Psoas muscle (tissue), 8 donors: ENCODE results near the gene LZTS2. TPM values are rescaled to one million over a fixed set of nuclear protein-coding genes. Genes with fewer than 3 reads are reported as not detected.

Experiments used
- ATAC-seq, 4 donors: fragments of 200-7000 bp; cut with Tn5 transposase; one replicate each; pipeline ENCODE4 v1.9.1; 2020; ENCODE audit warnings: moderate library complexity in 3 of 4, mild to moderate bottlenecking in 2 of 4
- DNase-seq, 2 donors: peaks; one replicate each; pipeline ENCODE4 v3.0.0-alpha.2; 2020
- H3K27ac ChIP-seq: fragments of 200-600 bp; one replicate; pipeline ENCODE4 v1.8.0; 2022
- H3K27me3 ChIP-seq, 3 donors: fragments of 200-600 bp in 1 of 3; one replicate each; pipeline versions ENCODE4 v1.6.1 to v1.8.0; 2013 to 2022; ENCODE audit warnings: low read length in 2 of 3, mild to moderate bottlenecking in 2 of 3, moderate library complexity in 1 of 3; ENCODE audit not compliant: insufficient read depth in 3 of 3
- H3K36me3 ChIP-seq, 2 donors: fragments of 200-600 bp in 1 of 2; one replicate each; pipeline versions ENCODE4 v1.6.1 to v1.8.0; 2013 to 2022; ENCODE audit warnings: low read depth in 1 of 2, mild to moderate bottlenecking in 1 of 2, moderate library complexity in 1 of 2; ENCODE audit not compliant: insufficient read depth in 1 of 2
- H3K4me1 ChIP-seq: fragments of 200-600 bp; one replicate; pipeline ENCODE4 v1.8.0; 2022
- H3K4me3 ChIP-seq: fragments of 200-600 bp; one replicate; pipeline ENCODE4 v1.8.0; 2022; ENCODE audit warnings: mild to moderate bottlenecking
- H3K9me3 ChIP-seq: fragments of 200-600 bp; one replicate; pipeline ENCODE4 v1.8.0; 2022
- CTCF ChIP-seq: fragments of 200-600 bp; IDR thresholded peaks from one replicate; pipeline ENCODE4 v1.8.0; 2022; ENCODE audit warnings: antibody characterized with exemption
- WGBS, 3 donors: extraction: QIAGEN DNeasy Blood & Tissue Kit; methylation state at CpG; one replicate each; pipeline versions ENCODE4 v1.1.6 to v1.1.7; 2013; 5-methylcytosine and 5-hydroxymethylcytosine counted together
- intact Hi-C, 2 donors: fragments of 100-400 bp; cut with DNase I; formaldehyde crosslinking; loops; one replicate each; pipeline versions ENCODE4 v1.11.0 to v1.14.2; 2022
- polyA plus RNA-seq, 3 donors: library from polyadenylated mRNA; stranded (reverse); fragments of 200-250 nt; gene quantifications; one replicate each; pipeline ENCODE4 v1.2.3, GENCODE V29; 2013
- total RNA-seq, 4 donors: library from RNA; stranded (reverse); fragmentation: NEBNext Ultra II Directional in 2 of 4; extraction: Animal tissue kit (Norgen Biotek cat#: 25700) in 2 of 4; gene quantifications; one replicate each; pipeline versions ENCODE4 v1.2.1 to v1.2.4, GENCODE V29; 2021 to 2023
- donor health status: healthy with polysubstance abuse.
- donor health status: DM: no; HTN: no; CAD: no; lungs with moderate emphysema.
- donor health status: Bipolar disorder and iron deficiency.
- donor health status: healthy.
- donor health status: DM: yes; HTN: yes; CAD: no.
- donor health status: DM: no; HTN: no; CAD: no.
- donor health status: DM: no; HTN: no; CAD: no.
- donor health status: DM: yes; HTN: yes; CAD: no.

The LZTS2 gene
- total and polyA plus RNA-seq, 7 donors = 19.0 to 66.0 (median 24.6) TPM

GRCh38 chr10:100968863-100969186, 30.8 kb upstream of the LZTS2 start:
- Histone ChIP-seq H3K36me3 (peaks cover 3 to 27% of the 10 kb centered on the region in 2 donors), H3K27ac (no peak overlapping the region), H3K4me3 (peak overlapping the region; percentile 71), H3K9me3 (no peaks in the 10 kb centered on the region), H3K4me1 (peaks cover 6% of the 10 kb centered on the region), H3K27me3 (no peaks in the 10 kb centered on the region)
- no peak for TF ChIP-seq CTCF
- WGBS, 3 donors = 14 to 20% (median 16%) methylated on average over 9 of the region's 9 CpGs
- ATAC-seq (peak in 3 of 4 donors; percentile 35 to 57 (median 42)), DNase-seq (no peak)
- intact Hi-C loops = loop anchor here (2.0 to 10.0 kb wide), 2 partner anchors 46 kb away; no protein-coding TSS in a partner anchor

GRCh38 chr10:100969187-100970075, 30.2 kb upstream of the LZTS2 start, which contains the start of gene SEMA4G:
SEMA4G (plus strand) TSS chr10:100969504; CDS start chr10:100972913, 3,409 bp downstream.
- DNase-seq = peak; percentile 50 to 69
- intact Hi-C loops = loop anchor here (2.0 to 10.0 kb wide), 2 partner anchors 45 kb away; no protein-coding TSS in a partner anchor
- peak; percentile 80 to 91 (median 85) for ATAC-seq

GRCh38 chr10:100970076-100970913, 29.3 kb upstream of the LZTS2 start:
- peaks cover 6% of the 10 kb centered on the region for H3K4me1 ChIP-seq
- peak overlapping the region; percentile 71 for H3K4me3 ChIP-seq
- TF ChIP-seq CTCF = no peak
- no peaks in the 10 kb centered on the region for H3K27me3 ChIP-seq
- H3K36me3 ChIP-seq = peaks cover 3 to 12% of the 10 kb centered on the region in 2 donors
- intact Hi-C loops = no loop called here
- no peaks in the 10 kb centered on the region for H3K9me3 ChIP-seq
- ATAC-seq (peak in 2 of 4 donors; percentile 39 to 46), DNase-seq (peak in 1 of 2 donors; percentile 29)
- no peak overlapping the region for H3K27ac ChIP-seq
- 45 to 55% (median 48%) methylated on average over 13 of the region's 13 CpGs for WGBS, 3 donors

More at GRCh38 chr10:100969187-100970075, 30.2 kb upstream of the LZTS2 start, which contains the start of gene SEMA4G:
- Histone ChIP-seq H3K4me1 (peaks cover 6% of the 10 kb centered on the region), H3K4me3 (peak within 1 kb of the TSS; percentile 71), H3K27me3 (no peaks in the 10 kb centered on the region), H3K27ac (no peak within 1 kb of the TSS), H3K36me3 (peaks cover 3 to 21% of the 10 kb centered on the region in 2 donors), H3K9me3 (no peaks in the 10 kb centered on the region)
- peak; percentile 65 for TF ChIP-seq CTCF
- 2 to 4% (median 3%) methylated on average over 37 to 70 of the region's 70 CpGs for WGBS, 3 donors

DNA sequence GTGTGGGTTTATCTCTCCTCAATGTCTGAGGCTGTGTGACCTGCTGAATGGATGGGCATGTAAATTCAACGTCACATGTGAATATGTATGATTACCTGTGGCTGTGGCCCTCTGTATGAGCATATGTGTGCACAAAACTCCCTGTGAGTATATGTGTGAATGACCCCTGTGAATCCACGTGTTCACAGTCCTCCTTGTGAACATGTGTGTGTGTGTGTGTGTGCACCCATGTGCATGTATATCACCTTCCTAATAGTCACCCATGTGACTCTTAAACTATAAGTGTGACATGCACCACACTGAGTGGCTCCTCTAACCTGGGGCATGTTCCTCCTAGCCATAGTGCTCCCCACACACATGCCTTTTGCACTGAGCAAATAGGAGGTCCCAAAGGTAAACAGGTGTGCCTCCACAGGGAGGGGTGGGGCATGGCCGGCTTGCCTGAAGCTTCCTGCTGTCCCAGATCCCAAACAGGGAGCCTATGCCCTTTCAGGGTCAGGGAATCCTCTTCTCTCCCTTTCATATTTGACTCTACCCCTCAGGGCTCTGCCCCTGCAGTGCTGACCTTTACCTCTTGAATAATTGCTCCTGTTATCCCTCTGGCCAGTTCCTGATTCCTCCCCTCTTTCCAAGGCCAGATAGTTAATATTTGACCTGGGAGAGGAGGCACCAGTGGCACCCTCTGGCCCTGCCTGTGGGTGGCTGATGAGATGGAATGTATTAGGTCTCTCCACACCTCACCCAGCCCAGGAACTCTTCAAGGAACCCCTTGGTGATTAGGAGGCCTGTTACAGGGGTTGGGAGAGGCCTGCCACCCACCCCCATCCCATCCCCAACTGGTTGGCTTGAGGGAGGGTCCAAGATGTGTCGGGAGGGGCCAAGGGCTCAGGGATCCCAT, 28.4 kb upstream of the LZTS2 start:
- intact Hi-C loops = no loop called here
- H3K27ac ChIP-seq = no peak overlapping the region
- H3K36me3 ChIP-seq = peaks cover 0 to 5% of the 10 kb centered on the region in 2 donors
- no peaks in the 10 kb centered on the region for H3K27me3 ChIP-seq
- ATAC-seq (no peak), DNase-seq (peak in 1 of 2 donors; percentile 10)
- WGBS, 3 donors = 71 to 79% (median 74%) methylated on average over 4 of the region's 4 CpGs
- H3K9me3 ChIP-seq = no peaks in the 10 kb centered on the region
- no peak overlapping the region for H3K4me3 ChIP-seq
- H3K4me1 ChIP-seq = peaks cover 6% of the 10 kb centered on the region
- TF ChIP-seq CTCF = no peak
